Glomerular endothelial cell (primary cell): Measurements from ENCODE around the gene GPC4. TPM values are rescaled to one million over a fixed set of nuclear protein-coding genes. Genes with fewer than 3 reads are reported as not detected.
"Not testable (repeated sequence)": the region's sequence is repeated elsewhere in the genome, so short reads cannot be mapped to it uniquely, and the experiment has no call there.

ENCODE experiments used
- DNase-seq: peaks from one replicate; pipeline ENCODE4 v3.0.0-alpha.2; 2011; ENCODE audit warnings: low read depth, low spot score; ENCODE audit errors: extremely low read depth
- total RNA-seq: library from RNA; depleted of rRNA; stranded (reverse); fragments of >200 nt; gene quantifications from 2 replicates; pipeline ENCODE4 v1.2.3, GENCODE V29; 2015

Gene GPC4
- total RNA-seq, 1 donor from 2014 or later: 3.7 TPM

GRCh38 chrX:133307637-133308498, 107.4 kb downstream of the GPC4 start:
- no peak for DNase-seq

- no peak for DNase-seq
Measured at GRCh38 chrX:133307094-133307493, 108.2 kb downstream of the GPC4 start.

GRCh38 chrX:133306316-133306715, 109.0 kb downstream of the GPC4 start:
- DNase-seq: no peak

GRCh38 chrX:133305348-133305747, 109.9 kb downstream of the GPC4 start:
- no peak for DNase-seq

- DNase-seq: no peak
Measured at GRCh38 chrX:133302775-133303445, 112.4 kb downstream of the GPC4 start.

- no peak for DNase-seq
Measured at GRCh38 chrX:133300591-133300990, 114.7 kb downstream of the GPC4 start.

GRCh38 chrX:133297284-133297683, 118.0 kb downstream of the GPC4 start:
- no peak for DNase-seq

GRCh38 chrX:133294126-133294525, 121.2 kb downstream of the GPC4 start:
- DNase-seq: no peak

GRCh38 chrX:133290076-133290475, 125.2 kb downstream of the GPC4 start:
- DNase-seq: no peak

- DNase-seq: no peak
Measured at GRCh38 chrX:133287860-133288259, 127.4 kb downstream of the GPC4 start.

- no peak for DNase-seq
Measured at GRCh38 chrX:133285341-133285740, 129.9 kb downstream of the GPC4 start.

GRCh38 chrX:133279112-133279730, 136.1 kb downstream of the GPC4 start:
- not testable (repeated sequence) for DNase-seq

- DNase-seq: no peak
Measured at GRCh38 chrX:133273180-133273579, 142.1 kb downstream of the GPC4 start.

- DNase-seq: no peak
Measured at GRCh38 chrX:133269168-133269567, 146.1 kb downstream of the GPC4 start.

GRCh38 chrX:133267621-133268020, 147.7 kb downstream of the GPC4 start:
- no peak for DNase-seq

GRCh38 chrX:133265331-133265730, 150.0 kb downstream of the GPC4 start:
- no peak for DNase-seq

- no peak for DNase-seq
Measured at GRCh38 chrX:133258481-133258880, 156.8 kb downstream of the GPC4 start.

GRCh38 chrX:133254666-133255065, 160.6 kb downstream of the GPC4 start:
- DNase-seq: no peak

GRCh38 chrX:133251204-133251603, 164.1 kb downstream of the GPC4 start:
- no peak for DNase-seq

- no peak for DNase-seq
Measured at GRCh38 chrX:133250184-133251100, 164.8 kb downstream of the GPC4 start.
